KMS-11 (cell line): ENCODE measurements around the gene CGREF1.

Experiments used
- H2AFZ ChIP-seq: fragments of 200-600 bp; sonication (generic); 2 replicates; pipeline ENCODE4 v1.6.1; 2016; ENCODE audit warnings: antibody characterized with exemption, mixed run types, low read depth
- H3K27ac ChIP-seq: fragments of 200-600 bp; sonication (generic); 2 replicates; pipeline ENCODE4 v1.6.1; 2016; ENCODE audit warnings: mild to moderate bottlenecking, mixed run types
- H3K27me3 ChIP-seq: fragments of 200-600 bp; sonication (generic); 2 replicates; pipeline ENCODE4 v1.6.1; 2017; ENCODE audit warnings: mild to moderate bottlenecking, low read depth, mixed run types, moderate library complexity; ENCODE audit not compliant: insufficient read depth
- H3K36me3 ChIP-seq: fragments of 200-600 bp; sonication (generic); 2 replicates; pipeline ENCODE4 v1.6.1; 2017; ENCODE audit warnings: mild to moderate bottlenecking, mixed run types; ENCODE audit not compliant: insufficient read depth
- H3K4me1 ChIP-seq: fragments of 200-600 bp; sonication (generic); 2 replicates; pipeline ENCODE4 v1.6.1; 2016; ENCODE audit warnings: mild to moderate bottlenecking, low read depth, mixed run types; ENCODE audit not compliant: poor library complexity, severe bottlenecking
- H3K4me2 ChIP-seq: fragments of 200-600 bp; sonication (generic); 2 replicates; pipeline ENCODE4 v1.7.0; 2016; ENCODE audit warnings: mild to moderate bottlenecking, mixed run types
- H3K4me3 ChIP-seq: fragments of 200-600 bp; sonication (generic); IDR thresholded peaks from 2 replicates; pipeline ENCODE4 v1.6.1; 2017; ENCODE audit warnings: low read depth, low read length, mixed read lengths; ENCODE audit not compliant: insufficient read depth
- H3K79me2 ChIP-seq: fragments of 200-600 bp; sonication (generic); 2 replicates; pipeline ENCODE4 v1.6.1; 2016; ENCODE audit warnings: low read depth, mixed run types; ENCODE audit not compliant: insufficient read depth
- H3K9ac ChIP-seq: fragments of 200-600 bp; sonication (generic); 2 replicates; pipeline ENCODE4 v1.6.1; 2016; ENCODE audit warnings: mild to moderate bottlenecking, mixed run types
- H4K20me1 ChIP-seq: fragments of 200-600 bp; sonication (generic); 2 replicates; pipeline ENCODE4 v1.6.1; 2016; ENCODE audit warnings: mild to moderate bottlenecking, mixed run types; ENCODE audit not compliant: insufficient read depth
- CTCF ChIP-seq: fragments of 200-600 bp; sonication (generic); conservative IDR thresholded peaks from 2 replicates; pipeline ENCODE4 v1.6.1; 2017; ENCODE audit warnings: low read depth, mild to moderate bottlenecking, antibody characterized with exemption, low read length, moderate library complexity, mixed read lengths

Gene CGREF1

GRCh38 chr2:27139310-27139709 lies 20.4 kb upstream of the CGREF1 start, which contains the start of gene PRR30:
Gene PRR30 (minus strand): TSS chr2:27139410. CDS start chr2:27138329, 1,081 bp downstream.
- H3K4me1 ChIP-seq, result no peaks in the 10 kb centered on the region
- no peak within 1 kb of the TSS for H3K27ac ChIP-seq
- H4K20me1 ChIP-seq, result no peaks in the 10 kb centered on the region
- H3K4me2 ChIP-seq, result no peak within 1 kb of the TSS
- no peak within 1 kb of the TSS for H2AFZ ChIP-seq
- H3K9ac ChIP-seq, result no peak within 1 kb of the TSS
- no peaks in the 10 kb centered on the region for H3K36me3 ChIP-seq
- no peaks in the 10 kb centered on the region for H3K79me2 ChIP-seq
- H3K27me3 ChIP-seq, result no peaks in the 10 kb centered on the region
- no peak within 1 kb of the TSS for H3K4me3 ChIP-seq
- TF ChIP-seq CTCF, result no peak

- H3K4me2 ChIP-seq, result no peak overlapping the region
- H4K20me1 ChIP-seq, result no peaks in the 10 kb centered on the region
- H3K36me3 ChIP-seq, result no peaks in the 10 kb centered on the region
- no peak overlapping the region for H3K4me3 ChIP-seq
- no peak overlapping the region for H3K9ac ChIP-seq
- no peak overlapping the region for H3K27ac ChIP-seq
- H3K79me2 ChIP-seq, result peaks cover 12% of the 10 kb centered on the region; the same call in 1 of the 2 replicates
- no peaks in the 10 kb centered on the region for H3K27me3 ChIP-seq
- no peak for TF ChIP-seq CTCF
- H3K4me1 ChIP-seq, result peaks cover 4% of the 10 kb centered on the region
- no peak overlapping the region for H2AFZ ChIP-seq
Observed at GRCh38 chr2:27138111-27138510, 19.2 kb upstream of the CGREF1 start.

- no peak for TF ChIP-seq CTCF
- peaks cover 9% of the 10 kb centered on the region for H3K4me1 ChIP-seq
- peaks cover 15% of the 10 kb centered on the region for H3K79me2 ChIP-seq
- no peak overlapping the region for H2AFZ ChIP-seq
- no peak overlapping the region for H3K27ac ChIP-seq
- H3K9ac ChIP-seq, result no peak overlapping the region
- no peak overlapping the region for H3K4me2 ChIP-seq
- no peaks in the 10 kb centered on the region for H4K20me1 ChIP-seq
- H3K27me3 ChIP-seq, result no peaks in the 10 kb centered on the region
- H3K36me3 ChIP-seq, result no peaks in the 10 kb centered on the region
- H3K4me3 ChIP-seq, result no peak overlapping the region
Observed at GRCh38 chr2:27137322-27137935, 18.5 kb upstream of the CGREF1 start.

GRCh38 chr2:27136751-27137150 lies 17.8 kb upstream of the CGREF1 start:
- H3K9ac ChIP-seq, result no peak overlapping the region
- H2AFZ ChIP-seq, result no peak overlapping the region
- no peaks in the 10 kb centered on the region for H4K20me1 ChIP-seq
- no peaks in the 10 kb centered on the region for H3K27me3 ChIP-seq
- no peak overlapping the region for H3K4me3 ChIP-seq
- H3K27ac ChIP-seq, result no peak overlapping the region
- H3K36me3 ChIP-seq, result no peaks in the 10 kb centered on the region
- no peak overlapping the region for H3K4me2 ChIP-seq
- peaks cover 15% of the 10 kb centered on the region for H3K79me2 ChIP-seq
- no peak for TF ChIP-seq CTCF
- peaks cover 9% of the 10 kb centered on the region for H3K4me1 ChIP-seq
